Vein endothelial cell (primary cell): ENCODE measurements around the gene EIF5A. TPM values are rescaled to one million over a fixed set of nuclear protein-coding genes. Genes with fewer than 3 reads are reported as not detected.

Source experiments
- small RNA-seq: library from RNA; depleted of rRNA; stranded (forward); fragments of <200 nt; gene quantifications from one replicate; pipeline ENCODE3, GENCODE V24; 2012
- total RNA-seq: library from RNA; depleted of rRNA; stranded (reverse); fragments of >200 nt; gene quantifications from 2 replicates; pipeline ENCODE4 v1.2.3, GENCODE V29; 2012

Gene EIF5A
- total RNA-seq, result 949 and 999 TPM in 2 replicates

GRCh38 chr17:7306911-7307685 is at the start of gene EIF5A:
EIF5A (plus strand) TSS chr17:7307628; CDS start chr17:7309636, 2,008 bp downstream.

GRCh38 chr17:7262192-7262934 is 45.1 kb upstream of the EIF5A start, which contains the start of gene CLDN7:
CLDN7 (minus strand) TSS chr17:7262478; CDS start chr17:7262043, 435 bp downstream.

GRCh38 chr17:7281074-7281952 is 26.1 kb upstream of the EIF5A start, which contains the start of gene SLC2A4:
SLC2A4 (plus strand) TSS chr17:7281718; CDS start chr17:7281935, 217 bp downstream.

GRCh38 chr17:7294614-7295153 is 12.7 kb upstream of the EIF5A start, which contains the start of gene YBX2:
YBX2 (minus strand) TSS chr17:7294639; CDS start chr17:7294500, 139 bp downstream.

GRCh38 chr17:7314719-7315569 is 7.5 kb downstream of the EIF5A start, which contains the start of gene GPS2:
GPS2 (minus strand) TSS chr17:7315360; CDS start chr17:7315052, 308 bp downstream.

GRCh38 chr17:7328840-7329373 is 21.5 kb downstream of the EIF5A start, which contains the start of gene NEURL4:
NEURL4 (minus strand) TSS chr17:7329335; CDS start chr17:7329312, 23 bp downstream.

GRCh38 chr17:7336240-7337175 is 29.1 kb downstream of the EIF5A start, which contains the start of gene ACAP1:
ACAP1 (plus strand) TSS chr17:7336529; CDS start chr17:7336735, 206 bp downstream.

GRCh38 chr17:7351665-7352502 is 44.5 kb downstream of the EIF5A start, which contains the start of gene KCTD11:
KCTD11 (plus strand) TSS chr17:7352162.

GRCh38 chr17:7355053-7355452 is 47.6 kb downstream of the EIF5A start, which contains the start of gene TMEM95:
TMEM95 (plus strand) TSS chr17:7355156; CDS start chr17:7355205, 49 bp downstream.

Small RNAs within 50 kb of the gene (small RNA-seq; reads per million reads assigned to genes)
- gene AC026954.2 (not detected), gene RF00019 (not detected)

Other genes starting within 250 kb of the EIF5A start
- 0.19 TPM in 1 of 2 replicates, not detected in the other for gene CLEC10A, start 227.4 kb upstream of the EIF5A start, total RNA-seq
- not detected in 2 replicates for gene ASGR2, start 192.8 kb upstream of the EIF5A start, total RNA-seq
- 10.3 and 10.8 TPM in 2 replicates for gene ASGR1, start 128.3 kb upstream of the EIF5A start, total RNA-seq
- 10.7 and 23.5 TPM in 2 replicates for gene DLG4, start 87.8 kb upstream of the EIF5A start, total RNA-seq
- gene ACADVL, start 87.7 kb upstream of the EIF5A start, total RNA-seq, result 200 and 286 TPM in 2 replicates
- 54.3 and 57.8 TPM in 2 replicates for gene DVL2, start 73.1 kb upstream of the EIF5A start, total RNA-seq
- gene PHF23, start 68.2 kb upstream of the EIF5A start, total RNA-seq, result 57.2 and 58.5 TPM in 2 replicates
- gene GABARAP, start 65.2 kb upstream of the EIF5A start, total RNA-seq, result 229 and 455 TPM in 2 replicates
- gene CTDNEP1, start 55.9 kb upstream of the EIF5A start, total RNA-seq, result 38.5 and 48.3 TPM in 2 replicates
- 36.9 and 42.9 TPM in 2 replicates for gene ELP5, start 55.4 kb upstream of the EIF5A start, total RNA-seq
- 10.8 and 13.4 TPM in 2 replicates for gene CLDN7, start 45.1 kb upstream of the EIF5A start, total RNA-seq
- gene SLC2A4, start 25.9 kb upstream of the EIF5A start, total RNA-seq, result 0.10 and 0.33 TPM in 2 replicates
- gene YBX2, start 13.0 kb upstream of the EIF5A start, total RNA-seq, result 2.3 TPM in 1 of 2 replicates, not detected in the other
- 43.1 and 48.1 TPM in 2 replicates for gene GPS2, start 7.7 kb downstream of the EIF5A start, total RNA-seq
- gene NEURL4, start 21.7 kb downstream of the EIF5A start, total RNA-seq, result 17.0 and 21.3 TPM in 2 replicates
- gene ACAP1, start 28.9 kb downstream of the EIF5A start, total RNA-seq, result not detected in 2 replicates
- 2.6 and 3.6 TPM in 2 replicates for gene KCTD11, start 44.5 kb downstream of the EIF5A start, total RNA-seq
- not detected in 2 replicates for gene TMEM95, start 47.5 kb downstream of the EIF5A start, total RNA-seq
- gene TNK1, start 73.5 kb downstream of the EIF5A start, total RNA-seq, result 0.38 and 0.65 TPM in 2 replicates
- gene PLSCR3, start 86.9 kb downstream of the EIF5A start, total RNA-seq, result 27.0 and 36.3 TPM in 2 replicates
- 41.6 and 153 TPM in 2 replicates for gene TMEM256, start 96.5 kb downstream of the EIF5A start, total RNA-seq
- 4.6 and 5.2 TPM in 2 replicates for gene NLGN2, start 100.2 kb downstream of the EIF5A start, total RNA-seq
- gene SPEM1, start 112.7 kb downstream of the EIF5A start, total RNA-seq, result not detected in 2 replicates
- not detected in 2 replicates for gene SPEM2, start 118.0 kb downstream of the EIF5A start, total RNA-seq
- gene SPEM3, start 121.2 kb downstream of the EIF5A start, total RNA-seq, result not detected in 2 replicates
- gene TMEM102, start 127.8 kb downstream of the EIF5A start, total RNA-seq, result 13.1 and 13.6 TPM in 2 replicates
- gene FGF11, start 131.9 kb downstream of the EIF5A start, total RNA-seq, result 0.38 and 0.65 TPM in 2 replicates
- gene CHRNB1, start 137.4 kb downstream of the EIF5A start, total RNA-seq, result 5.5 and 5.9 TPM in 2 replicates
- gene ZBTB4, start 172.0 kb downstream of the EIF5A start, total RNA-seq, result 26.4 and 32.3 TPM in 2 replicates
- gene SLC35G6, start 173.8 kb downstream of the EIF5A start, total RNA-seq, result not detected in 2 replicates
- gene POLR2A, start 176.7 kb downstream of the EIF5A start, total RNA-seq, result 128 and 163 TPM in 2 replicates
- gene TNFSF12, start 241.4 kb downstream of the EIF5A start, total RNA-seq, result 16.7 and 20.2 TPM in 2 replicates